Activated CD8-positive, alpha-beta memory T cell treated with anti-CD3 and anti-CD28 coated beads for 4 hours (primary cell): ENCODE data around the gene COG2.
"Not testable (repeated sequence)": the region's sequence is repeated elsewhere in the genome, so short reads cannot be mapped to it uniquely, and the experiment has no call there.

Experiments
- DNase-seq, 2 donors: peaks; one replicate each; pipeline ENCODE4 v3.0.0-alpha.2; 2020; ENCODE audit warnings: low read depth in 2 of 2

COG2 gene

DNA sequence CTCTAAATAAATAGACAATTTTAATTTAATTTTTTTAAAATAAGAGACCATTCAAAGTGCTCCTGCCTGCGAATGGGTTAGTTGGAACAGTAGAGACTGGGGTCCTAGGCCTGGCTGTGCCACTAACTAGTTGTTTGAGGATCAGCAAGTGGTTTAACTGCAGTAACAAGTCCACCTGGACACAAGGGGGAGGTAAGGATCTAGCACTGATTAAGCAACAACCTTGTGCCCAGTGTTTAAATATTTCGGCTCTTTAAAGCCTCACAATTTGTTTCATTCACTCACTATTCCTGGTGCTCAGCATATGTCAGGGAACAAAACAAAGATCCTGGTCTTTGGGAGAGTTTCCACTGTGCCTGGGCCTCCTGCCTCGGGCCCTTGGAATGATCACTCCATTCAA is 73.2 kb downstream of the COG2 start:
- no peak for DNase-seq

DNA sequence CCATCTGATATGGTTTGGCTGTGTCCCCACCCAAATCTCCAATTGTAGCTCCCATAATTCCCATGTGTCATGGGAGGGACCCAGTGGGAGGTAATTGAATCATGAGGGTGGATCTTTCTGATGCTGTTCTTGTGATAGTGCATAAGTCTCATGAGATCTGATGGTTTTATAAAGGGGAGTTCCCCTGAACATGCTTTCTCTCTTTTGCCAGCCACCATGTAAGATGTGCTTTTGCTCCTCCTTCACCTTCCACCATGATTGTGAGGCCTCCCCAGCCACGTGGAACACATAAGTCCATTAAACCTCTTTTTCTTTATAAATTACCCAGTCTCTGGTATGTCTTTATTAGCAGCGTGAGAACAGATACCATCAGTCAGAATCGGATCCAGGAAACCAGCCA is 74.2 kb downstream of the COG2 start:
- not testable (repeated sequence) for DNase-seq

DNA sequence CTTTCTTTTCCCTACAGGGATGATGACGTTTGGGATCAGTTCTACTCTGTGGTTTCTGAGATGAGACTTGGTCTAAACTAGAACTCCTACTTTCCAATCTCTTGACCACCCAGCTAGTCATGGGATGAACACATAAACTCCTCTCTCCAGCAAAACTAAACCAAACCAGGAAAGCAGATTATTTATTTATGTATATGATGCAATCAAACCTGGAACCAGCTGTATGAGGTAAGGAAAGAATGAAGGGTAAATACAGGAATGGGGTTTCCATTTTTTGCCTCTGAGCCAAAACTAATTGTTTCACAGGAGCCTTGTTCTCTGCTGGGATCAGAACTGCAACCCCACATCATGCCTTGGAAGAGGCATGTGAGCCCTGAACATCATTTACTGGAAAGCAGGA is 75.0 kb downstream of the COG2 start:
- DNase-seq, result no peak

DNA sequence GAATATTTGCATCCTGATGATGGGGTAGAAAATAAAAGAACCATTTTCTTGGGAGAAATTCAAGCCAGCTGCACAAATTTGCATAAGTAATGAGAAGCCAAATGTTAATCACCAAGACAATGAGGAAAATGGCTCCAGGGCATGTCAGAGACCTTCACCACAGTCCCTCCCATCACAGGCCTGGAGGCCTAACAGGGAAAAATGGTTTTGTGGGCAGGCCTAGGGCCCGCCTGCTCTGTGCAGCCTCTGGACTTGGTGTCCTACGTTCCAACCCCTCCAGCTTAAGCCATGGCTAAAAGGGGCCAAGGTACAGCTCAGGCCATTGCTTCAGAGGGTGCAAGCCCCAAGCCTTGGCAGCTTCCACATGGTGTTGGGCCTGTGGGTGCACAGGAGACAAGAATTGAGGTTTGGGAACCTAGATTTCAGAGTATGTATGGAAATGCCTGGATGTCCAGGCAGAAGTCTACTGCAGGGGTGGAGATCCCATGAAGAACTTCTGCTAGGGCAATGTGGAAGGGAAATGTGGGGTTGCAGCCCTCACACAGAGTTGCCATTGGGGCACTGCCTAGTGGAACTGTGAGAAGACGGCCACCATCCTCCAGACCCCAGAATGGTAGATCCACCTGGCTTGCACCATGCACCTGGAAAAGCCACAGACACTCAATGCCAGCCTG is 79.7 kb downstream of the COG2 start:
- not testable (repeated sequence) for DNase-seq

DNA sequence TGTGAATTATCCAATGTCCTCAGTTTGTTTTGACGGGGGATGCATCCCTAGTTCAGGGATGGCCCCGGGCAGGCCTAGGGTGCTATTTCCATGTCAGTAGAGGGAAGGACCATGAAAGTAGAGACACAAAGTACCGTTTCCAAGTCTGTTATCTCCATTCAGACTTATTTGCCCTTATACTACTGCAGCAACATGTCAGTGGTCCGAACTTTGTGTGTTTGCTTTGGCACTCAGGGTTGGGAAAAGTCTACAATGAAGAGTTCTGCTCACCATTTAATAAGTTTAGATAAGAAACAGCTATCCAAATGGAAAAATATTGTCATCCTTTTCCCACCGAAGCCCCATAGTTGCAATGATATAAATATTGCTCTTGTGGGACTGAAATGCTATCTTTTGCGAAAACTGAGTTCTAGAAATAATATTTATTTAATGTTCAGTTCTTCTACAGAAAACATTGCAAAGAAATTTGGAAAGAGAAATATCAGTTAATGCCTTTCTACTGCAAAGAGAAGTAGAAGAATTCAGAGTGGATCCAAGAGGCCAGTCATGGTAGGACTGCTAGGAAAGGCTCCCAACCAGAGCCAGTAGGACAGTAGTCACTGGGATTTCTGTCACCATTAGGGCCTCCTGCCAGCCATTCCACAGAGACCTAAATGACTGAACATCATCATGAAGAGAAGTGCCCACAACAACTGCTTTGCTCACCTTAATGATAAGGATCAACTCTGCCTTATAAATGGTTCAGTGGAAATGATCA is 83.2 kb downstream of the COG2 start:
- DNase-seq, result no peak

DNA sequence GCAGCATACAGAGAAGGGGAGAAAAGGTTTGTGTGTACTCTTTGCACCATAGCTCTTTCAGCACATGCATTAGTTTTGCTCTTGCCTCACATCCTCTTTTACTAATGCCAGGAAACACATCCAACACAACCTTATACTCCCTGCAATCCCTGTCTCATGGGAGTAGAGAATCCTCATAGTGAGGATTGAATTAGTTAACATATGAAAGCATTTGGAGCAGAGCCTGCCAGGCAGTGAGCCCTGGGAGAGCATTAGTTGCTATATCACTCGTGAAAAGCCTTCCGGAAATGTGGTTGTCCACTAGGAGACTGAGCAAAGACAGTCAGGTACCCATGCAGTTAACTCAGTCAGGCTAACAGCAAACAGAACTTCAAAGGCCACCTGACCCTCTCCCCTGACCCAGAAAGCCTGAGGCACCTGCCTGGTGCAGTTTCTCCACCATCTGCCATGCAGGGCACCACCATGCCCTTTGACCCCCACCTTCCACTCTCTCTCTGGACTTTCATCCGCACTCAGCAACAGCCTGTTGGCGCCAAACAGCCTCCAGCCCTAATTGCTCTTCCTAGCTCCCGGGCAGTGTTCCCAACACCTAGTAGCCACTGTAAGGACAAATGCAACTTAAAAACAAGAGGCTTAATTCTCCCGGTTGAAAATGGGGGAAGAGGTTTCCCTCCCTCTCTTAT is 86.6 kb downstream of the COG2 start:
- no peak for DNase-seq

DNA sequence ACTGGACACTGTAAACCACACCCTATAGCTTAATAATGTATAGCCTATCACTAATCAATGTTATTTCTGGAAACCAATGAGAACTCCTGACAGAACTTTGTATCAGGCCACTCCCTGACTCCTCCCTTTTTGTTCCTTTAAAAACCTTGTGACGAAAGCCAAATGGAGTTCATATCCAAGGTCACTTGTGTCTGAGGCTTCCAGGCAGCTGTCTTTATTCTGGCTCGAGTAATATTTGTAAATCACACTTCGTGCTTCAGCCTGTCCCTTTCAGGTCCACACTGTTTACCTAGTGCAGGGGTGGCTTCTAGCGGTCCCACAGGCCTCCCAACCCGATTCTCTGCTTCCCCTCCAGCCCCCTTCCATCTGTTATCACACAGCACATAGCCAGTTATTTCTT is 88.7 kb downstream of the COG2 start:
- DNase-seq, result no peak

DNA sequence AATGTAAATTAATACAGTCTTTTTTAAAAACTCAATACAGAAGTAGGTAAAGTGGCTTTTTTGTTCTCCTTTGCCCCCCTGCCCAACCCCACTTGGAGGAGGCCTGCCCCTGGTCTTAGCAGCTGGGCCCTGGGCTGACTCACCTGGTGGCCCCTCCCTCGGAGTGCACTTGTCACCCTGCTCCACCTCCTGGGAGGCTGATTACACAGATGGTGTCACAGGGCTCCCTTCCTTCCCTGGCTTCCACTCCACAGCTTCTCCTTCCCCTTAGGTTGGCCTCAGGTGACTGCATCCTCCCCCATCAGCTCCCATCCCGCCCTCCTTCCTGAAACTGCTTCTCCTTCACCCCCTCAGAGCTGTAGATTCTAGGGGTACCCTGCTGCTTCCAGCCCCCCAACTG is 93.2 kb downstream of the COG2 start:
- no peak for DNase-seq

DNA sequence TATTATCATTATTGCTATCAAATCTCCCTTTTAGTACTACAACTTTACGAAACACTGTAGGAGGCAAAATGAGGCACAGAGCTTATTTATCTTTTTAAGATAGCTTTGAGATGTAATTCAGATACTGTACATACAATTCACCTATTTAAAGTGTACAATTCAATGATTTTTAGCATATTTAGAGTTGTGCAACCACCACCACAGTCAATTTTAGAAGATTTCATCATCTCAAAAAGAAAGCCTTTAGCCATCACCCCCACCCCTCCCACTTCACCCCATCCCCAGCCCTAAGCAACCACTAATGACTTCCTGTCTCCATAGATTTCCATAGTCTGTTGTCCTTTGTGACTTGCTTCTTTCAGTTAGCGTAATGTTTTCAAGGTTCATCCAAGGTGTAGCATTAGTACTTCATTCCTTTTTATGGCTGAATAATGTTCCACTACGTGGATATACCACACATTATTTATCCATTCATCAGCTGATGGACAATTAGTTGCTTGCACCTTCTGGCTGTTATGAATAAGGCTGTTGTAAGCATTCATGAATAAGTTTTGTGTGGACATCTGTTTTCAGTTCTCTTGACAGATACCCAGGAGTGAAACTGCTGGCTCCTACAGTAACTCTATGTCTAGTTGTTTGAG is 95.5 kb downstream of the COG2 start:
- no peak for DNase-seq

DNA sequence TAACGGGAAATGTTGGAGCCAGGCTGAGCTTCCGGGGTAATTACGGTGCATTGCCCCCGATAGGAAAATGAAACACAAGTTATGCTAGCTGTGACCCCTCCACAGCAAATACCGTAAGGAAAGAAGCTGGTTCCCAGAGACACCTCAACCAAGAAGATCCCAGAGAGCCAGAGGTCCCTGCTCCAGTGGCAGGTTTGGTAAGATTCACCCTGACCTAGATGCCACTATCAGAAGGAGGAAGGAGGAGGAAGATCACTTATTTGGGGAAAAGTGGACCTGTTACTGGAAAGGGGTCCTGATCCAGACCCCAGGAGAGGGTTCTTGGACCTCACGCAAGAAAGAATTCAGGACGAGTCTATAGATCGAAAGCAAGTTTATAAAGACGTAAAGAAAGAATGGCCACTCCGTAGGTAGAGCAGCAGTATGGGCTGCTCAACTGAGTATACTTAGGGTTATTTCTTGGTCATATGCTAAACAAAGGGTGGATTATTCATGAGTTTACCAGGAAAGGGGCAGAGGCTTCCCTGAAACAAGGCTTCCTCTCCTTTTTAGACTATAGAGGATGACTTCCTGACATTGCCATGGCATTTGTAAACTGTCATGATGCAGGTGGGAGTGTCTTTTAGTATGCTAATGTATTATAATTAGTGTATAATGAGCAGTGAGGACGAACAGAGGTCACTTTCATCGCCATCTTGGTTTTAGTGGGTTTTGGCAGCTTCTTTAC is 97.4 kb downstream of the COG2 start:
- DNase-seq, result no peak
